H9 (cell line): ENCODE data around the gene SNX27. TPM values are rescaled to one million over a fixed set of nuclear protein-coding genes. Genes with fewer than 3 reads are reported as not detected.

ENCODE experiments used
- DNase-seq: peaks from one replicate; pipeline ENCODE4 v3.0.0-alpha.2; 2017
- H2AFZ ChIP-seq: one replicate; pipeline ENCODE4 v1.6.1; 2013; ENCODE audit warnings: mild to moderate bottlenecking, low read length, control low read depth, moderate library complexity
- H2AK5ac ChIP-seq: 2 replicates; pipeline ENCODE4 v1.6.1; 2013; ENCODE audit warnings: low read length, control low read depth, mixed read lengths; ENCODE audit not compliant: insufficient read length
- H2BK120ac ChIP-seq: one replicate; pipeline ENCODE4 v1.6.1; 2013; ENCODE audit warnings: low read depth, mild to moderate bottlenecking, low read length, control low read depth, inconsistent platforms; ENCODE audit not compliant: poor library complexity, severe bottlenecking
- H2BK12ac ChIP-seq: 2 replicates; pipeline ENCODE4 v1.6.1; 2013; ENCODE audit warnings: low read length, control low read depth, mixed read lengths, low read depth; ENCODE audit not compliant: insufficient read length
- H2BK15ac ChIP-seq: 2 replicates; pipeline ENCODE4 v1.6.1; 2013; ENCODE audit warnings: low read depth, low read length, control low read depth
- H2BK20ac ChIP-seq: one replicate; pipeline ENCODE4 v1.6.1; 2013; ENCODE audit warnings: low read depth, mild to moderate bottlenecking, low read length, control low read depth, inconsistent platforms; ENCODE audit not compliant: poor library complexity, severe bottlenecking
- H2BK5ac ChIP-seq: 2 replicates; pipeline ENCODE4 v1.6.1; 2013; ENCODE audit warnings: low read length, control low read depth, mixed read lengths; ENCODE audit not compliant: insufficient read length
- H3K14ac ChIP-seq: 2 replicates; pipeline ENCODE4 v1.6.1; 2013; ENCODE audit warnings: low read length, control low read depth; ENCODE audit not compliant: insufficient read depth
- H3K18ac ChIP-seq: 2 replicates; pipeline ENCODE4 v1.6.1; 2013; ENCODE audit warnings: low read depth, mild to moderate bottlenecking, mixed read lengths, low read length, control low read depth; ENCODE audit not compliant: insufficient read length
- H3K23ac ChIP-seq: 2 replicates; pipeline ENCODE4 v1.6.1; 2013; ENCODE audit warnings: low read length, control low read depth, mixed read lengths, low read depth; ENCODE audit not compliant: insufficient read length
- H3K23me2 ChIP-seq: 2 replicates; pipeline ENCODE4 v1.6.1; 2013; ENCODE audit warnings: low read depth, mild to moderate bottlenecking, mixed read lengths, low read length, control low read depth; ENCODE audit not compliant: insufficient read length, poor library complexity, severe bottlenecking
- H3K27ac ChIP-seq: 2 replicates; pipeline ENCODE4 v1.5.1; 2013; ENCODE audit warnings: low read length, control low read depth, mixed read lengths, low read depth; ENCODE audit not compliant: insufficient read length
- H3K27me3 ChIP-seq: 2 replicates; pipeline ENCODE4 v1.6.1; 2013; ENCODE audit warnings: low read length, control low read depth, inconsistent platforms; ENCODE audit not compliant: insufficient read depth
- H3K4ac ChIP-seq: 2 replicates; pipeline ENCODE4 v1.6.1; 2013; ENCODE audit warnings: low read depth, mild to moderate bottlenecking, control low read depth, inconsistent platforms, low read length, moderate library complexity
- H3K4me1 ChIP-seq: 2 replicates; pipeline ENCODE4 v1.6.1; 2013; ENCODE audit warnings: low read length, control low read depth, inconsistent platforms; ENCODE audit not compliant: insufficient read depth
- H3K4me2 ChIP-seq: 2 replicates; pipeline ENCODE4 v1.6.1; 2013; ENCODE audit warnings: low read length, control low read depth, mixed read lengths; ENCODE audit not compliant: insufficient read length, insufficient read depth
- H3K56ac ChIP-seq: 2 replicates; pipeline ENCODE4 v1.6.1; 2013; ENCODE audit warnings: low read depth, mild to moderate bottlenecking, mixed read lengths, low read length, control low read depth; ENCODE audit not compliant: insufficient read length
- H3K79me1 ChIP-seq: 2 replicates; pipeline ENCODE4 v1.6.1; 2013; ENCODE audit warnings: low read depth, mild to moderate bottlenecking, moderate library complexity, low read length, control low read depth, inconsistent platforms; ENCODE audit not compliant: insufficient read depth, poor library complexity, severe bottlenecking
- H3K79me2 ChIP-seq: 2 replicates; pipeline ENCODE4 v1.6.1; 2013; ENCODE audit warnings: low read length, control low read depth, inconsistent platforms; ENCODE audit not compliant: insufficient read depth
- H3K9ac ChIP-seq: 2 replicates; pipeline ENCODE4 v1.6.1; 2013; ENCODE audit warnings: low read length, control low read depth, mixed read lengths; ENCODE audit not compliant: insufficient read length; ENCODE audit errors: extremely low read depth
- H3K9me3 ChIP-seq: one replicate; pipeline ENCODE4 v1.6.1; 2013; ENCODE audit warnings: low read depth, low read length, inconsistent platforms; ENCODE audit not compliant: control insufficient read depth
- H3T11ph ChIP-seq: one replicate; pipeline ENCODE4 v1.6.1; 2013; ENCODE audit warnings: mild to moderate bottlenecking, low read length, control low read depth, inconsistent platforms
- H4K20me1 ChIP-seq: one replicate; pipeline ENCODE4 v1.6.1; 2013; ENCODE audit not compliant: control insufficient read depth, insufficient read length, insufficient read depth
- H4K5ac ChIP-seq: 2 replicates; pipeline ENCODE4 v1.6.1; 2013; ENCODE audit warnings: low read depth, mild to moderate bottlenecking, mixed read lengths, low read length, control low read depth; ENCODE audit not compliant: insufficient read length
- H4K8ac ChIP-seq: replicated peaks from 2 replicates; pipeline ENCODE4 v1.6.1; 2013; ENCODE audit warnings: low read length, control low read depth, mixed read lengths, low read depth; ENCODE audit not compliant: insufficient read length
- H4K91ac ChIP-seq: 2 replicates; pipeline ENCODE4 v1.6.1; 2013; ENCODE audit warnings: low read depth, mild to moderate bottlenecking, moderate library complexity, mixed read lengths, low read length, control low read depth; ENCODE audit not compliant: insufficient read length
- H3K27ac Mint-ChIP-seq, 3 experiments: 2 replicates in 2 of 3; 3 replicates in 1 of 3; pipeline ENCODE4 v1.8.0; 2020 to 2021; ENCODE audit warnings: mixed read lengths in 3 of 3, mild to moderate bottlenecking in 1 of 3, moderate library complexity in 1 of 3
- H3K27me3 Mint-ChIP-seq: 2 replicates; pipeline ENCODE4 v1.8.0; 2021; ENCODE audit warnings: low read depth, mild to moderate bottlenecking, moderate library complexity, mixed read lengths
- H3K36me3 Mint-ChIP-seq, 3 experiments: 2 replicates in 2 of 3; 3 replicates in 1 of 3; pipeline ENCODE4 v1.8.0; 2020 to 2021; ENCODE audit warnings: low read depth in 3 of 3, mixed read lengths in 3 of 3; ENCODE audit not compliant: insufficient read depth in 1 of 3
- H3K4me1 Mint-ChIP-seq, 2 experiments: 2 replicates each; pipeline ENCODE4 v1.8.0; 2020; ENCODE audit warnings: mixed read lengths in 2 of 2
- H3K4me3 Mint-ChIP-seq, 2 experiments: 2 replicates in 1 of 2; 3 replicates in 1 of 2; pipeline ENCODE4 v1.8.0; 2020 to 2021; ENCODE audit warnings: mild to moderate bottlenecking in 2 of 2, mixed read lengths in 2 of 2, moderate library complexity in 1 of 2
- H3K9me3 Mint-ChIP-seq, 2 experiments: 2 replicates in 1 of 2; 3 replicates in 1 of 2; pipeline ENCODE4 v1.8.0; 2020; ENCODE audit warnings: mild to moderate bottlenecking in 2 of 2, mixed read lengths in 2 of 2, moderate library complexity in 1 of 2
- CTCF ChIP-seq: fragments of 200-600 bp; sonication (generic); conservative IDR thresholded peaks from 3 replicates; pipeline ENCODE4 v1.8.0; 2021; ENCODE audit warnings: antibody characterized with exemption, mild to moderate bottlenecking
- WGBS: extraction: QIAGEN DNeasy Blood & Tissue Kit; methylation state at CpG from one replicate; pipeline ENCODE4 v1.1.7; 2013; ENCODE audit warnings: missing lambda C conversion rate, low lambda C conversion rate, mixed read lengths; ENCODE audit not compliant: insufficient read length; ENCODE audit errors: extremely low coverage; 5-methylcytosine and 5-hydroxymethylcytosine counted together
- total RNA-seq: library from RNA; stranded (reverse); gene quantifications from 2 replicates; pipeline ENCODE4 v1.2.1, GENCODE V29; 2021

SNX27 gene
- total RNA-seq, 1 experiment from 2014 or later, result 48.9 TPM

- H3K9me3 ChIP-seq, result no peaks in the 10 kb centered on the region
- H3K23ac ChIP-seq, result no peak overlapping the region
- H4K20me1 ChIP-seq, result no peaks in the 10 kb centered on the region
- H2AFZ ChIP-seq, result no peak overlapping the region
- H2BK5ac ChIP-seq, result no peak overlapping the region
- no peak overlapping the region for H4K8ac ChIP-seq
- H2BK120ac ChIP-seq, result no peak overlapping the region
- WGBS, result no CpG with 5 or more reads among the region's 4 CpGs
- no peak overlapping the region for H3T11ph ChIP-seq
- H3K56ac ChIP-seq, result no peak overlapping the region
- H3K79me2 ChIP-seq, result no peaks in the 10 kb centered on the region
- H3K27ac Mint-ChIP-seq, result no peak overlapping the region
- H3K79me1 ChIP-seq, result no peaks in the 10 kb centered on the region
- H3K9ac ChIP-seq, result no peak overlapping the region
- H3K18ac ChIP-seq, result no peak overlapping the region
- H3K4me1 Mint-ChIP-seq, result peaks cover 52 to 59% of the 10 kb centered on the region in 2 experiments
- no peak overlapping the region for H3K4me3 Mint-ChIP-seq
- no peaks in the 10 kb centered on the region for H3K9me3 Mint-ChIP-seq
- H3K14ac ChIP-seq, result no peak overlapping the region
- no peak overlapping the region for H3K4me2 ChIP-seq
- no peak for TF ChIP-seq CTCF
- H3K4ac ChIP-seq, result no peak overlapping the region
- no peak overlapping the region for H4K91ac ChIP-seq
- 0 out of 2 replicates have a peak, but pooled peaks cover 6% of the 10 kb centered on the region for H3K4me1 ChIP-seq
- peaks cover 21% of the 10 kb centered on the region for H3K23me2 ChIP-seq
- H2BK20ac ChIP-seq, result no peak overlapping the region
- H4K5ac ChIP-seq, result no peak overlapping the region
- H2AK5ac ChIP-seq, result no peak overlapping the region
- H3K27ac ChIP-seq, result no peak overlapping the region
- DNase-seq, result no peak
- H3K27me3 ChIP-seq, result peaks cover 24% of the 10 kb centered on the region; the same call in 1 of the 2 replicates
- no peak overlapping the region for H2BK12ac ChIP-seq
- no peak overlapping the region for H2BK15ac ChIP-seq
- peaks cover 70% of the 10 kb centered on the region for H3K27me3 Mint-ChIP-seq
- no peaks in the 10 kb centered on the region for H3K36me3 Mint-ChIP-seq
These were observed 106.8 kb downstream of the SNX27 start for GRCh38 chr1:151718666-151719065.
